Ascending aorta (tissue), 2 donors: Measurements from ENCODE around the gene FXYD7. TPM values are rescaled to one million over a fixed set of nuclear protein-coding genes. Genes with fewer than 3 reads are reported as not detected.
"Not testable (repeated sequence)": the region's sequence is repeated elsewhere in the genome, so short reads cannot be mapped to it uniquely, and the experiment has no call there.

Source experiments
- DNase-seq, 2 donors: peaks; one replicate each; pipeline ENCODE4 v3.0.0-alpha.2; 2019; ENCODE audit warnings: low spot score in 2 of 2
- H3K27ac ChIP-seq, 2 donors: fragments of 200-600 bp; sonication (generic); one replicate each; pipeline ENCODE4 v1.5.1; 2016 to 2017; ENCODE audit warnings: mild to moderate bottlenecking in 1 of 2
- H3K27me3 ChIP-seq: fragments of 200-600 bp; sonication (generic); one replicate; pipeline ENCODE4 v1.5.1; 2017
- H3K36me3 ChIP-seq, 2 donors: fragments of 200-600 bp; sonication (generic); one replicate each; pipeline ENCODE4 v1.5.1; 2016
- H3K4me1 ChIP-seq, 2 donors: fragments of 200-600 bp; sonication (generic); one replicate each; pipeline ENCODE4 v1.5.1; 2016 to 2017; ENCODE audit warnings: mild to moderate bottlenecking in 1 of 2
- H3K4me3 ChIP-seq, 2 donors: fragments of 200-600 bp; sonication (generic); one replicate each; pipeline ENCODE4 v1.5.1; 2016 to 2017; ENCODE audit warnings: mild to moderate bottlenecking in 1 of 2
- H3K9me3 ChIP-seq, 2 donors: fragments of 200-600 bp; sonication (generic); one replicate each; pipeline ENCODE4 v1.5.1; 2016
- CTCF ChIP-seq, 3 experiments: fragments of 200-600 bp in 2 of 3; fragments of 450-650 bp in 1 of 3; sonication (generic) in 2 of 3; IDR thresholded peaks; one replicate each; pipeline ENCODE4 v1.5.1; 2016 to 2019; ENCODE audit warnings: antibody characterized with exemption in 3 of 3, mild to moderate bottlenecking in 1 of 3, moderate library complexity in 1 of 3
- intact Hi-C: fragments of 100-400 bp; cut with DNase I; formaldehyde crosslinking; loops from one replicate; pipeline ENCODE4 v1.15.1; 2023
- total RNA-seq: library from RNA; depleted of rRNA; stranded (reverse); fragments of >200 nt; gene quantifications from one replicate; pipeline ENCODE4 v1.1.0, GENCODE V29; 2016

Gene FXYD7
- total RNA-seq, 1 donor from 2014 or later, result not detected

DNA sequence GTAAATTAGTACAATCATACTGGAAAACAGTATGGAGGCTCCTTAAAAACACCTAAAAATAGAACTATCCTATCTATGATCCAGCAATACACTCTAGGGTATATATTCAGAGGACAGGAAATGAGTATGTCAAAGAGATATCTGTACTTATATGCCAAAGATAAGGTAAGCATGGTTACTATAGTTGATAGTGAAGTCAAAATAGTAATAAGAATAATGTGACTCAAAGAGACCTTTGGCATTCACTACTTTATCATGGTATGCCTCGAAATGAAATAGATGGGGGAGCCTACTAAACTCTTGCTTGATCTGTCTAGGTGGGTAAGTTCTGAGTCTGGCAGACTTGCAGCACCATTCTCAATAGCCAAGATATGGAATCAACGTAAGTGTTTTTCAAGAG, 41.8 kb downstream of the FXYD7 start:
- intact Hi-C loops, result no loop called here
- H3K4me1 ChIP-seq, result no peaks in the 10 kb centered on the region
- no peak overlapping the region for H3K27ac ChIP-seq
- H3K27me3 ChIP-seq, result no peaks in the 10 kb centered on the region
- no peak for TF ChIP-seq CTCF (IDR thresholded peaks at IDR 0.05)
- no peaks in the 10 kb centered on the region for H3K9me3 ChIP-seq
- no peaks in the 10 kb centered on the region for H3K36me3 ChIP-seq
- DNase-seq, result no peak
- H3K4me3 ChIP-seq, result no peak overlapping the region

- H3K4me3 ChIP-seq, result no peak overlapping the region
- no peaks in the 10 kb centered on the region for H3K4me1 ChIP-seq
- no peak for DNase-seq
- H3K9me3 ChIP-seq, result no peaks in the 10 kb centered on the region
- TF ChIP-seq CTCF (IDR thresholded peaks at IDR 0.05), result no peak
- intact Hi-C loops, result no loop called here
- H3K27me3 ChIP-seq, result no peaks in the 10 kb centered on the region
- H3K36me3 ChIP-seq, result no peaks in the 10 kb centered on the region
- H3K27ac ChIP-seq, result no peak overlapping the region
Measured at GRCh38 chr19:35194012-35194984, 51.2 kb downstream of the FXYD7 start.

- TF ChIP-seq CTCF (IDR thresholded peaks at IDR 0.05), result no peak
- H3K4me3 ChIP-seq, result no peak overlapping the region
- no peaks in the 10 kb centered on the region for H3K4me1 ChIP-seq
- no peaks in the 10 kb centered on the region for H3K27me3 ChIP-seq
- no peaks in the 10 kb centered on the region for H3K36me3 ChIP-seq
- H3K9me3 ChIP-seq, result no peaks in the 10 kb centered on the region
- DNase-seq, result no peak
- intact Hi-C loops, result no loop called here
- no peak overlapping the region for H3K27ac ChIP-seq
Measured at GRCh38 chr19:35195830-35196229, 52.8 kb downstream of the FXYD7 start.

GRCh38 chr19:35196861-35197260, 53.8 kb downstream of the FXYD7 start:
- H3K4me1 ChIP-seq, H3K27me3 ChIP-seq, H3K27ac ChIP-seq, H3K36me3 ChIP-seq, H3K9me3 ChIP-seq, intact Hi-C loops, H3K4me3 ChIP-seq, DNase-seq: not testable (repeated sequence)

GRCh38 chr19:35199481-35199880, 56.4 kb downstream of the FXYD7 start:
- TF ChIP-seq CTCF (IDR thresholded peaks at IDR 0.05), result no peak
- intact Hi-C loops, result no loop called here
- no peak for DNase-seq

More at GRCh38 chr19:35199481-35199880, 56.4 kb downstream of the FXYD7 start:
- Histone ChIP-seq H3K9me3 (no peaks in the 10 kb centered on the region), H3K36me3 (no peaks in the 10 kb centered on the region), H3K4me3 (no peak overlapping the region), H3K4me1 (no peaks in the 10 kb centered on the region), H3K27ac (no peak overlapping the region), H3K27me3 (no peaks in the 10 kb centered on the region)
